ENCODE measurements around the gene MAD1L1. TPM values are rescaled to one million over a fixed set of nuclear protein-coding genes. Genes with fewer than 3 reads are reported as not detected.

The MAD1L1 gene
- total RNA-seq, 2 donors from 2014 or later: 51.2 to 63.8 TPM

DNA sequence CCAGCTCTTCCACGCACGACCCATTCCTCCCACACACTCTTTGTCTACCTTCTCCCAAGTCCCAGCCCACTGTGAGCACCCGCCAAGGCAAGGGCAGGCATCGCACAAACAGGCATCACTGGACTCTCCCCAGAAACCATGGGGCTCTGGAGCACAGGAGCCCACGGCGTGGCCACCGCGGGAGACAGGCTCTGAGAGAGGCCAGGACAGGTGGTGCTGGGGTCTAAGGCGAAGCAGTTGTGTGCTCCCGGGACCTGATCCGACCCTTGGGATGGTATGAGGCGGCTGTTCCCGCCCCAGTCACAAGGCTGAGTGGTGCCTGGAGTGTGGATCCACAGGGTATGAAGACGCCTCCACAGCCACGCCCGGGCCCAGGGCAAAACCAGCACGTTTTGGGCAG lies 156.9 kb downstream of the MAD1L1 start:
- Mint-ChIP-seq H3K9me3 (no peaks in the 10 kb centered on the region), H3K27me3 (ENCODE audit: low read depth) (no peaks in the 10 kb centered on the region), H3K4me1 (ENCODE audit: low read depth) (peaks cover 19% of the 10 kb centered on the region), H3K4me3 (no peak overlapping the region), H3K27ac (no peak overlapping the region), H3K36me3 (ENCODE audit: insufficient read depth in 2 of 2) (no peaks in the 10 kb centered on the region)
- no peak for ATAC-seq (replicated peaks in 1 of 2)
- DNase-seq: no peak

- H3K4me1 Mint-ChIP-seq (ENCODE audit: low read depth): peaks cover 19% of the 10 kb centered on the region
- no peak overlapping the region for H3K27ac Mint-ChIP-seq
- ATAC-seq (replicated peaks in 1 of 2) (no peak), DNase-seq (no peak)
- no peaks in the 10 kb centered on the region for H3K36me3 Mint-ChIP-seq (ENCODE audit: insufficient read depth in 2 of 2)
- no peaks in the 10 kb centered on the region for H3K27me3 Mint-ChIP-seq (ENCODE audit: low read depth)
- H3K4me3 Mint-ChIP-seq: no peak overlapping the region
- H3K9me3 Mint-ChIP-seq: no peaks in the 10 kb centered on the region
Observed at GRCh38 chr7:2074691-2075090, 158.1 kb downstream of the MAD1L1 start.

DNA sequence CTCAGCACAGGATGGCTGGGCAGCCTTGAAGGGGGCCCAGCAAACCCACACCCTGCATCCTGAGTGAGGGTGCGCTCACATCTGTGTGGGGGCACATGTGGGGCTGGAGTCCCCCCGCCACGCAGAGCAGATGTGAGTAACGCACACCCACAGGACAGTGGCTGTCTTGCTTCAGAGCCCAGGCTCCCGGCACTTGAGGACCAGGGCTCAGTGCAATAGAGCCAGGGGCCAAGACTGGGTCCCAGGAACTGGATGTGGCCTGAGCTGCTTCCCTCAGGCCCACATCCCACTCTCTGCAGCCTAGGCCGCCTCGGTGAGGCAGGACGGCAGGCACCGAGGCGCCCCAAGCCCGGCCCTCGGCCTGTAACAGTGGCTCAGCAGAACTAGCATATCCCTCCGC lies 159.9 kb downstream of the MAD1L1 start:
- H3K36me3 Mint-ChIP-seq (ENCODE audit: insufficient read depth in 2 of 2): peaks cover 0 to under 1% of the 10 kb centered on the region in 2 donors
- ATAC-seq (replicated peaks in 1 of 2): no peak
- no peak overlapping the region for H3K4me3 Mint-ChIP-seq
- peaks cover 19% of the 10 kb centered on the region for H3K4me1 Mint-ChIP-seq (ENCODE audit: low read depth)
- H3K27ac Mint-ChIP-seq: no peak overlapping the region
- DNase-seq: no peak
- H3K9me3 Mint-ChIP-seq: no peaks in the 10 kb centered on the region
- no peaks in the 10 kb centered on the region for H3K27me3 Mint-ChIP-seq (ENCODE audit: low read depth)

DNA sequence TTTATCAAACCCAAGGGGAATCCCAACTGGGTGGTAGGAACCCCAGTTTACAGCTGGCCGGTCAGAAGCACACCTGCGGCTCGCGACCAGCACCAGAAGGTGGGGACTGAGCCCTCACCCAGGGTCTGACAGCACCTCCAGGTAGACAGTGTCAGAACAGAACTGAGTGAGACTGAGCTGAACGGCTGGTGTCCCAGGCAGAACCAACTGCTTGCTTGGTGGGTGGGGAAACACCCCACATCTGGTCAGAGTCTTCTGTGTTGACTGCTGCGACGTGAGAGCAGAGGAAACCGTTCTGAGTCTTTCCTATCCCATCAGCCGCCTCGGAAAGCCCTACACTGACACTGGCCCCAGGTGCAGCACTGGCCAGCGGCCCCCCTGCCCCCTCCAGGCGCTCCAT lies 160.7 kb downstream of the MAD1L1 start:
- peak overlapping the region; percentile 63 for H3K27ac Mint-ChIP-seq
- H3K27me3 Mint-ChIP-seq (ENCODE audit: low read depth): no peaks in the 10 kb centered on the region
- no peak overlapping the region for H3K4me3 Mint-ChIP-seq
- peaks cover 0 to 1% of the 10 kb centered on the region in 2 donors for H3K36me3 Mint-ChIP-seq (ENCODE audit: insufficient read depth in 2 of 2)
- no peaks in the 10 kb centered on the region for H3K9me3 Mint-ChIP-seq
- peak; percentile 79 for ATAC-seq (replicated peaks in 1 of 2)
- peak; percentile 19 to 36 for DNase-seq
- H3K4me1 Mint-ChIP-seq (ENCODE audit: low read depth): peaks cover 15% of the 10 kb centered on the region

DNA sequence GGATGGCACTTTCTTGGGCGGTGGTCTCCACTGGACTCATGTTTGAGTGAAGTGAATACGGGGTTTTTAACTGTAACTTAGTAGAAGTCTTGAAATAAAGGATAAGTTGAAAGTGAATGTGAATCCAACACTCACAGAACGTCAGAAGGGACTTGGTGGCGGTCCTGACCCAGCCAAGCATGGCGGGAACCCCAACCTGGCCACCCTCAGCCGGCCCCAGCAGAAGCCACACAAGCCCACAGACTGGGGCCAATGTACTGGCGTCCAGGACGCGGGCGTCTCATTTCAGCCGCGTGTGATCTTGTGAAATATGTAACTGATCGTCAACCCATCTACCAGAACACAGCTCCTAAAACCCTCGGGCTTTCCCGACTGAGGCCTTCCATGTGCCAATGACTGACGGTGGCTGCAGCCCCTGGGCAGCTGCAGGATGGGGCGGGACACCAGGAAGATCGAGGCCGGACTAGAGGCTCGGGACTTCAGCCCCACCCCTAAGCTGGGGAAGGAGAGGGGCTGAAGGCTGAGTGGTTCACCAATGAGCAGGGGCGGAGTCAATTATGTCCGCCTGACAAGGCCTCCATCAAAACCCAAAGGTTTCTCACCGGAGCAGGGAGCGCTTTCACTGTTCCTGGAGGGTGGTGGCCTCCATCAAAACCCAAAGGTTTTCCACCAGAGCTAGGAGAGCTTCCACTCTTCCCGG lies 161.5 kb downstream of the MAD1L1 start:
- DNase-seq (no peak), ATAC-seq (replicated peaks in 1 of 2) (no peak)
- H3K36me3 Mint-ChIP-seq (ENCODE audit: insufficient read depth in 2 of 2): peaks cover 0 to 1% of the 10 kb centered on the region in 2 donors
- no peak overlapping the region for H3K27ac Mint-ChIP-seq
- peaks cover 17% of the 10 kb centered on the region for H3K4me1 Mint-ChIP-seq (ENCODE audit: low read depth)
- H3K4me3 Mint-ChIP-seq: no peak overlapping the region
- H3K27me3 Mint-ChIP-seq (ENCODE audit: low read depth): no peaks in the 10 kb centered on the region
- no peaks in the 10 kb centered on the region for H3K9me3 Mint-ChIP-seq

DNA sequence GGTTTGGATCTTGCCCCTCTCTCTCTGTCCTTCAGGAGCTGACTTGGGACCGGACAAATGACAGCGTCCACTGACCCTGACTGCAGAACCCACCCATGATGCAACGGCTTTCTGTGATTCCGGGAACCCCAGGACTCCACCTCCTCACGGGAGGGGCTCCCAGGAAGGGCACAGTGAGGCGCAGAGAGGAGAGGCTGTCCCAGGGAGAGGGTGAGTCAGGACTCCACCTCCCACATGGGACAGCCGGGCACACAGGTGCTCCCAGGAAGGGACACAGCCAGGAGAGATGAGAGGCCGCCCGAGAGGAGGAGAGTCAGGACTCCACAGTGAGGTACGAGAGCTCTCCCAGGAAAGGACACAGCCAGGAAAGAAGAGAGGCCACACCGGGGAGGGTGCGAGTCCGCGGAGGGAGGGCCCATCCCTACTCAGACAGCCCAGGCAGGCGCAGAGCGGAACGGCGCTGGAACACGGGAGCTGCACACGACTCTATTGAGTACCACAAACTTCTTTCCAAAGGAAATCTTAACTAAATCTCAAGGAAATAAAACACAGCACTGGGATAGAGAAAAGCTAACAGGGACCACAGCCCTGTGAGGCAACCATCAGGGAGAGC lies 162.5 kb downstream of the MAD1L1 start:
- Mint-ChIP-seq H3K4me3 (no peak overlapping the region), H3K36me3 (ENCODE audit: insufficient read depth in 2 of 2) (peaks cover 0 to 1% of the 10 kb centered on the region in 2 donors), H3K27me3 (ENCODE audit: low read depth) (no peaks in the 10 kb centered on the region), H3K9me3 (no peaks in the 10 kb centered on the region), H3K27ac (no peak overlapping the region), H3K4me1 (ENCODE audit: low read depth) (peaks cover 21% of the 10 kb centered on the region)
- ATAC-seq (replicated peaks in 1 of 2): no peak
- no peak for DNase-seq

GRCh38 chr7:2069472-2069860 lies 163.3 kb downstream of the MAD1L1 start:
- DNase-seq (no peak), ATAC-seq (replicated peaks in 1 of 2) (no peak)
- Mint-ChIP-seq H3K27ac (no peak overlapping the region), H3K36me3 (ENCODE audit: insufficient read depth in 2 of 2) (peaks cover 0 to 1% of the 10 kb centered on the region in 2 donors), H3K4me1 (ENCODE audit: low read depth) (peaks cover 21% of the 10 kb centered on the region), H3K27me3 (ENCODE audit: low read depth) (no peaks in the 10 kb centered on the region), H3K9me3 (no peaks in the 10 kb centered on the region), H3K4me3 (no peak overlapping the region)

DNA sequence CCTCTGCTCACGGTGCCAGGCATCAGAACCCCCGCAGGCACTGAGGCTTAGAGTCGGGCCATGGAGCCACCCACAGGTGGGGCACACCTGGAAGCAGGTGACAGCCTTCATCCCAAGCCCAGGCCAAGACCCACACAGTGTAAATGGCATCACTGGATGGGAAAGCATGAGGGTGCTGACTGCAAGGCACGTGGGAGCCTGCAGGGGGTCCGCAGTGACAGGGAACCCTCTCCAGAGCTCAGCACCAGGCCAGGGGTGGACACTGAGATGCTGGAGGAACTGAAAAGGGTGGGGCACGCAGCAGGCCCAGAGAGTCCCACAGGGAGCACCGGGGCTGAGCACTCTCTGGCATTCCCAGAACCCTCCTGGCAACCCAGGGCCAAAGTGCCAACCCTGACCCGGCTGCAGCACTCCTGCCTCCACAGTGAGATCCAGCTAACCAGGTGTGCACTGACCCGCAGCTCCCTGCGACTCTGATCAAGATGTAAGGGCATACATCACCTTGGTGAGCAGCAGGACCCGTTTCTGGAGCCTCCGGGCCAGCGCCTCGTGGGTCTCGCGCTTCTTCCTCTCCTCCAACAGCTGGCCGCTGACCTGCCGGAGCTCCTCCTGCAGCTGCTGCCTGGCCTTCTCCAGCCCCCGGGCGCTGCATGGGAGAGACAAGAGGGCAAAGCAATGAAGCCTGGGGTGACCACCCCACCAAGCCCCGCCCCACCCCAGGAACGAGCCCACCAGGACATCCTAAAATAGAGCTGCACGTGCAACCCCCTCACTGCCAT lies 163.9 kb downstream of the MAD1L1 start:
- no peak for ATAC-seq (replicated peaks in 1 of 2)
- DNase-seq: no peak
- H3K4me3 Mint-ChIP-seq: no peak overlapping the region
- H3K36me3 Mint-ChIP-seq (ENCODE audit: insufficient read depth in 2 of 2): peaks cover 0 to 1% of the 10 kb centered on the region in 2 donors
- H3K27me3 Mint-ChIP-seq (ENCODE audit: low read depth): no peaks in the 10 kb centered on the region
- no peak overlapping the region for H3K27ac Mint-ChIP-seq
- H3K9me3 Mint-ChIP-seq: no peaks in the 10 kb centered on the region
- peaks cover 26% of the 10 kb centered on the region for H3K4me1 Mint-ChIP-seq (ENCODE audit: low read depth)

- DNase-seq: peak in 1 of 2 donors; percentile 21
- H3K36me3 Mint-ChIP-seq (ENCODE audit: insufficient read depth in 2 of 2): peaks cover 0 to 1% of the 10 kb centered on the region in 2 donors
- H3K27me3 Mint-ChIP-seq (ENCODE audit: low read depth): no peaks in the 10 kb centered on the region
- H3K9me3 Mint-ChIP-seq: no peaks in the 10 kb centered on the region
- H3K27ac Mint-ChIP-seq: no peak overlapping the region
- peak; percentile 34 to 59 for ATAC-seq (replicated peaks in 1 of 2)
- H3K4me3 Mint-ChIP-seq: peak overlapping the region; percentile 29 to 40
- peaks cover 22% of the 10 kb centered on the region for H3K4me1 Mint-ChIP-seq (ENCODE audit: low read depth)
Observed at GRCh38 chr7:2066251-2066919, 166.4 kb downstream of the MAD1L1 start.

DNA sequence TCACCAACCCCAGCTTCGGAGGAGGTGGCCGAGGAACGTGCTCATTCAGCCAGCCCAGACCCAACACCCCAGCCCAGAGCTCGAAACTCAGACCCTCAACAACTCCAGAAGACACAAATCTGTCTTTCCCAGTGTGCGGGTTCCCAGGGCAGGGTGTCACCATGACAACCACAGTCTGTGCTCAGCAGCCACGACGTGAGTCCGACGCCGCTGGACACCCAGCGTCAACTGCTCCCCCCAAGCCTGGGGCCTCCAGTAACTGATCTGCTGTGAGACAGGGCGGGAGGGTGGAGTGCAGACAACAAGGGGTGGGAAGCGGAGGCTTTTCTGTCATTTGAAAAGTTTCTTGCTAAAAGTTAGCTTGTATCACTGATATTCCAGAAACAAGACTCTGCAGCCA lies 167.2 kb downstream of the MAD1L1 start:
- H3K9me3 Mint-ChIP-seq: no peaks in the 10 kb centered on the region
- ATAC-seq (replicated peaks in 1 of 2): no peak
- DNase-seq: no peak
- no peak overlapping the region for H3K27ac Mint-ChIP-seq
- peaks cover 22% of the 10 kb centered on the region for H3K4me1 Mint-ChIP-seq (ENCODE audit: low read depth)
- H3K27me3 Mint-ChIP-seq (ENCODE audit: low read depth): no peaks in the 10 kb centered on the region
- peaks cover 0 to 1% of the 10 kb centered on the region in 2 donors for H3K36me3 Mint-ChIP-seq (ENCODE audit: insufficient read depth in 2 of 2)
- no peak overlapping the region for H3K4me3 Mint-ChIP-seq

GRCh38 chr7:2063563-2064260 lies 169.0 kb downstream of the MAD1L1 start:
- DNase-seq (no peak), ATAC-seq (replicated peaks in 1 of 2) (no peak)
- Mint-ChIP-seq H3K27ac (no peak overlapping the region), H3K9me3 (peaks cover 2 to 6% of the 10 kb centered on the region in 2 donors), H3K4me3 (no peak overlapping the region), H3K4me1 (ENCODE audit: low read depth) (peaks cover 22% of the 10 kb centered on the region), H3K27me3 (ENCODE audit: low read depth) (no peaks in the 10 kb centered on the region), H3K36me3 (ENCODE audit: insufficient read depth in 2 of 2) (peaks cover 8% of the 10 kb centered on the region in 2 donors)

DNA sequence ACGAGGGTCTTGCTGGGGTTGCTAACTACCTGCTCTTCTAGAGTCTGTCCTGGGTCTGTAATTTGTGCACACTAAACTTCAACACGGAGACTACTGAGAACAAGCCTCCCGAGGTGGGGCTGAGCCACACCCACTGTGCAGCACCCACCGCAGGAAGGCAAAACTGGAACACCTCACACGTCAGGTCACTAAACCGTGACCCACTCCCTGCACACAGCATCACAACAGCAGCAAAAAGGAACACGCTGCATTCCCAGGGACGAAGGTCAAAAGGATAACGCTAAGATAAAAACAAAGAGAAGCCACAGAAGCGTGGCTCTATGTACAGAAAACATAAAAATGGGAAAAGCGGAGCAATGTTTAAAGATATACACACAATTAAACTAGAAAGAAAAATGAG lies 170.1 kb downstream of the MAD1L1 start:
- ATAC-seq (replicated peaks in 1 of 2) (no peak), DNase-seq (no peak)
- Mint-ChIP-seq H3K4me1 (ENCODE audit: low read depth) (peaks cover 22% of the 10 kb centered on the region), H3K4me3 (no peak overlapping the region), H3K36me3 (ENCODE audit: insufficient read depth in 2 of 2) (peaks cover 6 to 9% of the 10 kb centered on the region in 2 donors), H3K27ac (no peak overlapping the region), H3K27me3 (ENCODE audit: low read depth) (no peaks in the 10 kb centered on the region), H3K9me3 (peaks cover 2 to 6% of the 10 kb centered on the region in 2 donors)

Data from activated T-cell treated with anti-CD3 and anti-CD28 coated beads, Interleukin-2, amount 50 U/mL, for 72 hours (primary cell).